IMR-90 (cell line): Measurements from ENCODE around the gene CBX3. TPM values are rescaled to one million over a fixed set of nuclear protein-coding genes. Genes with fewer than 3 reads are reported as not detected.

Source experiments
- ATAC-seq: fragments of 200-7000 bp; cut with Tn5 transposase; 2 replicates; pipeline ENCODE4 v1.9.1; 2020; ENCODE audit warnings: low read depth, mild to moderate bottlenecking, moderate library complexity
- BruUV-seq: library from RNA; stranded (reverse); fragments of 400-500 nt; replicated peaks from 2 replicates; lab custom pipeline; 2021; lab: Mats Ljungman, UMichigan
- CTCF ChIA-PET: fragments of 300-600 bp; formaldehyde crosslinking; extraction: SDS; loops from one replicate; lab custom pipeline; 2021; ENCODE audit warnings: antibody characterized with exemption; lab: Yijun Ruan, JAX
- POLR2A ChIA-PET: fragments of 300-600 bp; sonication (Branson Sonifier 250); formaldehyde crosslinking; loops from one replicate; lab custom pipeline; 2022; ENCODE audit warnings: antibody characterized with exemption; ENCODE audit not compliant: unreplicated experiment; lab: Charles Lee
- DNase-seq: peaks from one replicate; pipeline ENCODE4 v3.0.0; 2013
- H2AFZ ChIP-seq: replicated peaks from 2 replicates; pipeline ENCODE3; 2013; ENCODE audit warnings: low read length, mild to moderate bottlenecking; ENCODE audit not compliant: poor library complexity
- H2AK5ac ChIP-seq: 2 replicates; pipeline ENCODE4 v1.6.1; 2013; ENCODE audit warnings: low read depth, low read length, inconsistent platforms
- H2AK9ac ChIP-seq: replicated peaks from 2 replicates; pipeline ENCODE3; 2013; ENCODE audit warnings: mild to moderate bottlenecking, low read depth, low read length, moderate library complexity; ENCODE audit not compliant: poor library complexity
- H2BK120ac ChIP-seq: 2 replicates; pipeline ENCODE4 v1.6.1; 2013; ENCODE audit warnings: low read depth, low read length, inconsistent platforms
- H2BK15ac ChIP-seq: 3 replicates; pipeline ENCODE4 v1.6.1; 2013; ENCODE audit warnings: low read depth, low read length, inconsistent platforms
- H2BK20ac ChIP-seq: 2 replicates; pipeline ENCODE4 v1.6.1; 2013; ENCODE audit warnings: low read depth, mild to moderate bottlenecking, inconsistent platforms, low read length, moderate library complexity
- H2BK5ac ChIP-seq: 2 replicates; pipeline ENCODE4 v1.6.1; 2013; ENCODE audit warnings: mild to moderate bottlenecking, low read depth, low read length, inconsistent platforms; ENCODE audit not compliant: poor library complexity, severe bottlenecking
- H3K14ac ChIP-seq: replicated peaks from 2 replicates; pipeline ENCODE4 v1.6.1; 2013; ENCODE audit warnings: low read depth, low read length, inconsistent platforms
- H3K18ac ChIP-seq: 2 replicates; pipeline ENCODE4 v1.6.1; 2013; ENCODE audit warnings: low read depth, low read length, control low read depth
- H3K23ac ChIP-seq: 2 replicates; pipeline ENCODE4 v1.6.1; 2013; ENCODE audit warnings: low read depth, low read length, inconsistent platforms
- H3K27ac ChIP-seq: 2 replicates; pipeline ENCODE4 v1.5.1; 2013; ENCODE audit warnings: mild to moderate bottlenecking, control low read depth, low read length; ENCODE audit not compliant: insufficient read depth
- H3K27me3 ChIP-seq: 2 replicates; pipeline ENCODE4 v1.6.1; 2013; ENCODE audit warnings: low read length; ENCODE audit not compliant: control insufficient read depth, insufficient read depth
- H3K36me3 ChIP-seq: 2 replicates; pipeline ENCODE4 v1.6.1; 2013; ENCODE audit warnings: low read length, mixed read lengths; ENCODE audit not compliant: control insufficient read depth, insufficient read depth
- H3K4ac ChIP-seq: 2 replicates; pipeline ENCODE4 v1.6.1; 2013; ENCODE audit warnings: low read depth, low read length, inconsistent platforms
- H3K4me1 ChIP-seq: 2 replicates; pipeline ENCODE4 v1.6.1; 2013; ENCODE audit warnings: low read length, mixed read lengths; ENCODE audit not compliant: control insufficient read depth, insufficient read depth
- H3K4me2 ChIP-seq: 2 replicates; pipeline ENCODE4 v1.6.1; 2013; ENCODE audit warnings: low read depth, mild to moderate bottlenecking, control low read depth, low read length, moderate library complexity
- H3K4me3 ChIP-seq: 2 replicates; pipeline ENCODE4 v1.5.1; 2013; ENCODE audit warnings: low read depth, mild to moderate bottlenecking, control low read depth, low read length, moderate library complexity; ENCODE audit not compliant: insufficient read depth
- H3K56ac ChIP-seq: 2 replicates; pipeline ENCODE4 v1.6.1; 2013; ENCODE audit warnings: low read length, inconsistent platforms; ENCODE audit not compliant: insufficient read depth; ENCODE audit errors: extremely low read depth
- H3K79me1 ChIP-seq, 2 experiments: 2 replicates each; pipeline ENCODE4 v1.6.1; 2013; ENCODE audit warnings: low read length in 2 of 2, inconsistent platforms in 1 of 2, low read depth in 1 of 2
- H3K9ac ChIP-seq: 2 replicates; pipeline ENCODE4 v1.6.1; 2013; ENCODE audit warnings: low read depth, low read length, control low read depth
- H3K9me1 ChIP-seq: 2 replicates; pipeline ENCODE4 v1.6.1; 2013; ENCODE audit warnings: low read length, inconsistent platforms; ENCODE audit not compliant: insufficient read depth
- H3K9me3 ChIP-seq: 2 replicates; pipeline ENCODE4 v1.6.1; 2013; ENCODE audit warnings: low read length; ENCODE audit not compliant: control insufficient read depth, insufficient read depth
- H4K20me1 ChIP-seq: 2 replicates; pipeline ENCODE4 v1.6.1; 2013; ENCODE audit warnings: low read length, inconsistent platforms; ENCODE audit not compliant: insufficient read depth
- H4K5ac ChIP-seq: 2 replicates; pipeline ENCODE4 v1.6.1; 2013; ENCODE audit warnings: mild to moderate bottlenecking, low read depth, low read length, control low read depth
- H4K8ac ChIP-seq, 2 experiments: 2 replicates each; pipeline ENCODE4 v1.6.1; 2013; ENCODE audit warnings: low read depth in 2 of 2, low read length in 2 of 2, control low read depth in 1 of 2, inconsistent platforms in 1 of 2
- H4K91ac ChIP-seq: 2 replicates; pipeline ENCODE4 v1.6.1; 2013; ENCODE audit warnings: low read depth, low read length, inconsistent platforms; ENCODE audit not compliant: insufficient read depth
- BHLHE40 ChIP-seq: fragments of 150-350 bp; IDR thresholded peaks from 2 replicates; pipeline ENCODE4 v1.6.1; 2016; ENCODE audit warnings: mild to moderate bottlenecking, low read depth, low read length
- CEBPB ChIP-seq: IDR thresholded peaks from 2 replicates; pipeline ENCODE4 v1.6.1; 2012; ENCODE audit warnings: low read depth, low read length, improper control_type of control experiment
- CHD1 ChIP-seq: IDR thresholded peaks from 2 replicates; pipeline ENCODE4 v1.6.1; 2012; ENCODE audit warnings: low read depth, low read length, improper control_type of control experiment
- ELK1 ChIP-seq: fragments of 150-350 bp; IDR thresholded peaks from 2 replicates; pipeline ENCODE4 v1.6.1; 2016; ENCODE audit warnings: low read depth, mild to moderate bottlenecking, low read length, moderate library complexity, borderline replicate concordance
- FOS ChIP-seq: fragments of 150-350 bp; IDR thresholded peaks from 2 replicates; pipeline ENCODE4 v1.6.1; 2016; ENCODE audit warnings: low read depth, low read length
- MAFK ChIP-seq: IDR thresholded peaks from 2 replicates; pipeline ENCODE4 v1.6.1; 2012; ENCODE audit warnings: low read depth, low read length, improper control_type of control experiment
- MAZ ChIP-seq: IDR thresholded peaks from 2 replicates; pipeline ENCODE4 v1.6.1; 2012; ENCODE audit warnings: low read depth, mild to moderate bottlenecking, low read length, improper control_type of control experiment, moderate library complexity, borderline replicate concordance
- MXI1 ChIP-seq: IDR thresholded peaks from 2 replicates; pipeline ENCODE4 v1.6.1; 2012; ENCODE audit warnings: low read depth, mild to moderate bottlenecking, low read length, moderate library complexity, borderline replicate concordance
- NFE2L2 ChIP-seq: fragments of 150-350 bp; IDR thresholded peaks from 2 replicates; pipeline ENCODE4 v1.6.1; 2016; ENCODE audit warnings: low read depth, mild to moderate bottlenecking, low read length
- POLR2A ChIP-seq: IDR thresholded peaks from 2 replicates; pipeline ENCODE4 v1.6.1; 2012; ENCODE audit warnings: mild to moderate bottlenecking, low read depth, low read length
- RCOR1 ChIP-seq: IDR thresholded peaks from 2 replicates; pipeline ENCODE4 v1.6.1; 2012; ENCODE audit warnings: mild to moderate bottlenecking, low read length, improper control_type of control experiment; ENCODE audit not compliant: insufficient replicate concordance
- RFX5 ChIP-seq: IDR thresholded peaks from 2 replicates; pipeline ENCODE4 v1.8.0; 2012; ENCODE audit warnings: low read depth, mild to moderate bottlenecking, low read length, moderate library complexity
- SMC3 ChIP-seq: fragments of 150-350 bp; IDR thresholded peaks from 2 replicates; pipeline ENCODE4 v1.6.1; 2016; ENCODE audit warnings: low read depth, mild to moderate bottlenecking, antibody characterized with exemption, low read length, moderate library complexity
- WGBS, 2 experiments: methylation state at CpG; one replicate each; pipeline versions ENCODE4 v1.1.5 to v1.1.7; 2013; ENCODE audit warnings: missing lambda C conversion rate in 2 of 2; ENCODE audit not compliant: insufficient read length in 1 of 2; ENCODE audit errors: extremely low coverage in 2 of 2; 5-methylcytosine and 5-hydroxymethylcytosine counted together
- dilution Hi-C: fragments of 300-500 bp; cut with HindIII; formaldehyde crosslinking; loops from one replicate; pipeline ENCODE4 v1.14.3; 2018; ENCODE audit warnings: low sequenced_read_pairs; ENCODE audit not compliant: unreplicated experiment
- in situ Hi-C: fragments of 300-500 bp; cut with MboI; formaldehyde crosslinking; loops from 3 replicates; pipeline ENCODE4 v1.14.3; 2019; ENCODE audit warnings: low sequenced_read_pairs, inconsistent platforms, mixed read lengths
- intact Hi-C: fragments of 100-400 bp; cut with micrococcal nuclease; formaldehyde crosslinking; loops from 2 replicates; pipeline ENCODE4 v1.10.0; 2022
- polyA plus RNA-seq, 3 experiments: library from polyadenylated mRNA; depleted of rRNA; stranded (reverse); fragments of >200 nt; gene quantifications; 2 replicates each; pipeline ENCODE4 v1.2.3, GENCODE V29; 2012; ENCODE audit warnings: low replicate concordance in 1 of 3
- total RNA-seq: library from RNA; depleted of rRNA; stranded (reverse); fragments of >200 nt; gene quantifications from 2 replicates; pipeline ENCODE4 v1.2.3, GENCODE V29; 2012
- TF ChIP-seq, protein P1 (sequence below): fragments of 150-350 bp; IDR thresholded peaks from 2 replicates; pipeline ENCODE4 v1.6.1; 2017; ENCODE audit warnings: mild to moderate bottlenecking, antibody characterized with exemption, low read length, low read depth
- TF ChIP-seq, protein P2 (sequence below): conservative IDR thresholded peaks from 2 replicates; pipeline ENCODE4 v1.5.1; 2012; ENCODE audit warnings: mild to moderate bottlenecking, low read depth, low read length, improper control_type of control experiment

The CBX3 gene
- total and polyA plus RNA-seq, 2 of the 4 experiments (the other 2 are of a cell fraction) = 38.2 to 76.5 TPM

DNA sequence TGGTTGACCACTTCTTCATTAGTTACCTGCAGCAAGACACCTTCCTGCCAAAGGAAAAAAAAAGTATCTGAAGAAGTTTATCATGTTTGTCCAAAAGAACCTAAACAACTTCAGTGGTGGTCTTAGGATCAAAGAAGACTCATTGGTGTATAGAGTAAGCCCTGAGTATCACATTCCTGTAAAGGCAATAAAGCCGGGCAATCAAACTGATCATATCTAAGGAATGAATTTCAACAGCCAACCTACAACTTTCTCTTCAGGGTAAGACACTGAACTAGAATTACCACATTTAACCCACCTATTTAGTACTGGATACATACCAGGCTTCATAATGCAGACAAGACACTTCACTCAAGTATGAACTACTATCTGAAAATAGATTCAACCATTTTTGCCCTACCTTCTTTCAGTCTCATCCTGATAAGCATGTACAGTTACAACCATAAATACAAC lies 11.1 kb upstream of the CBX3 start:
- Histone ChIP-seq H3K4ac (no peak overlapping the region), H2AK9ac (no peak overlapping the region), H2AFZ (no peak overlapping the region), H2BK5ac (no peak overlapping the region), H3K18ac (no peak overlapping the region), H2AK5ac (no peak overlapping the region), H2BK120ac (no peak overlapping the region), H3K36me3 (peaks cover 47% of the 10 kb centered on the region), H3K79me1 (peaks cover 38 to 66% of the 10 kb centered on the region in 2 experiments), H4K91ac (no peak overlapping the region), H3K9me3 (no peaks in the 10 kb centered on the region), H4K8ac (no peak overlapping the region), H2BK20ac (no peak overlapping the region), H3K9ac (no peak overlapping the region), H3K4me2 (no peak overlapping the region), H3K4me3 (no peak overlapping the region), H3K23ac (no peak overlapping the region), H4K5ac (no peak overlapping the region), H4K20me1 (peaks cover 78% of the 10 kb centered on the region), H3K27me3 (no peaks in the 10 kb centered on the region), H3K9me1 (no peaks in the 10 kb centered on the region), H3K14ac (no peak overlapping the region), H2BK15ac (no peak overlapping the region), H3K27ac (no peak overlapping the region), H3K4me1 (peaks cover 3% of the 10 kb centered on the region), H3K56ac (no peak overlapping the region)
- ChIA-PET POLR2A (no interaction called here), CTCF (no interaction called here)
- WGBS, 2 experiments = no CpG with 5 or more reads among the region's 1 CpG
- TF ChIP-seq, protein P1, sequence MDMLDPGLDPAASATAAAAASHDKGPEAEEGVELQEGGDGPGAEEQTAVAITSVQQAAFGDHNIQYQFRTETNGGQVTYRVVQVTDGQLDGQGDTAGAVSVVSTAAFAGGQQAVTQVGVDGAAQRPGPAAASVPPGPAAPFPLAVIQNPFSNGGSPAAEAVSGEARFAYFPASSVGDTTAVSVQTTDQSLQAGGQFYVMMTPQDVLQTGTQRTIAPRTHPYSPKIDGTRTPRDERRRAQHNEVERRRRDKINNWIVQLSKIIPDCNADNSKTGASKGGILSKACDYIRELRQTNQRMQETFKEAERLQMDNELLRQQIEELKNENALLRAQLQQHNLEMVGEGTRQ = no peak
- TF ChIP-seq FOS (no peak), RCOR1 (no peak), CHD1 (no peak), POLR2A (no peak), MXI1 (no peak), RFX5 (no peak), BHLHE40 (no peak), MAFK (no peak), NFE2L2 (no peak), SMC3 (no peak), ELK1 (no peak), MAZ (no peak), CEBPB (no peak)
- TF ChIP-seq, protein P2, sequence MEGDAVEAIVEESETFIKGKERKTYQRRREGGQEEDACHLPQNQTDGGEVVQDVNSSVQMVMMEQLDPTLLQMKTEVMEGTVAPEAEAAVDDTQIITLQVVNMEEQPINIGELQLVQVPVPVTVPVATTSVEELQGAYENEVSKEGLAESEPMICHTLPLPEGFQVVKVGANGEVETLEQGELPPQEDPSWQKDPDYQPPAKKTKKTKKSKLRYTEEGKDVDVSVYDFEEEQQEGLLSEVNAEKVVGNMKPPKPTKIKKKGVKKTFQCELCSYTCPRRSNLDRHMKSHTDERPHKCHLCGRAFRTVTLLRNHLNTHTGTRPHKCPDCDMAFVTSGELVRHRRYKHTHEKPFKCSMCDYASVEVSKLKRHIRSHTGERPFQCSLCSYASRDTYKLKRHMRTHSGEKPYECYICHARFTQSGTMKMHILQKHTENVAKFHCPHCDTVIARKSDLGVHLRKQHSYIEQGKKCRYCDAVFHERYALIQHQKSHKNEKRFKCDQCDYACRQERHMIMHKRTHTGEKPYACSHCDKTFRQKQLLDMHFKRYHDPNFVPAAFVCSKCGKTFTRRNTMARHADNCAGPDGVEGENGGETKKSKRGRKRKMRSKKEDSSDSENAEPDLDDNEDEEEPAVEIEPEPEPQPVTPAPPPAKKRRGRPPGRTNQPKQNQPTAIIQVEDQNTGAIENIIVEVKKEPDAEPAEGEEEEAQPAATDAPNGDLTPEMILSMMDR = no peak
- no peak for ATAC-seq
- BruUV-seq = no TSS peak
- DNase-seq = no peak
- intact Hi-C loops = no loop called here
- in situ Hi-C loops = loop anchor here (10.0 kb wide), 2 partner anchors 914 to 954 kb away; partner anchors contain the start of genes HOXA2, HOXA5 and HOXA6
- dilution Hi-C loops = no loop called here
